ENCODE results near the gene SPO11.

DNA sequence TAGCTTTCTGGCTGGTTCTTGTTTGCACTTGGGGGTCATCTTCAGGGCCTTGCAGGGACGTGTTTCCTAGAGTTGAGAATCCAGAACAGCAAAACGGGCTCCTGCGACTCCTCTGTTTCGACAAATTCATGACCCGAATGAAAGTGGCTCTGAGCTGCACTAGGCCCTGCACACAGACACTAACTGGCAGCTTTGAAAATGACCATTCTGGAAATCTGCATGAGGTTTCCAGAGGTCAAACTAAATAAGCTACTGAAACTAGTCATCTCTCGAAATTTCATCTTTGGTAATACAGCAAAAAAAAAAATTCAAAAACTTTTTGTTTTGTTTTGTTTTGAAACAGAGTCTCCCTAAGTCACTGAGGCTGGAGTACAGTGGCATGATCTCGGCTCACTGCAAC lies 47.7 kb upstream of the SPO11 start:
- no peak for TF ChIP-seq TARDBP (CRISPR knock-in tag; IDR thresholded peaks at IDR 0.05)
- no peak for TF ChIP-seq HDAC2 (CRISPR knock-in tag; IDR thresholded peaks at IDR 0.05)
- no peak for TF ChIP-seq MXI1 (IDR thresholded peaks at IDR 0.05; ENCODE audit: borderline replicate concordance, low read depth, low read length)
- no peak for TF ChIP-seq BHLHE40 (IDR thresholded peaks at IDR 0.05; ENCODE audit: low read length)
- TF ChIP-seq JUN (CRISPR knock-in tag; IDR thresholded peaks at IDR 0.05), result no peak
